ENCODE measurements around the gene RPL22. TPM values are rescaled to one million over a fixed set of nuclear protein-coding genes. Genes with fewer than 3 reads are reported as not detected.
A peak's percentile ranks its signal among the peaks of the same experiment; 100 is the strongest.

The RPL22 gene
- 601 TPM for total RNA-seq (ENCODE audit: unreplicated experiment)
- long read RNA-seq, transcript RPL22-206 (3 exons, 2,279 nt) = minor isoform, 87 of 705 reads
- long read RNA-seq, transcript RPL22-201 (4 exons, 2,078 nt) = major isoform, 577 of 705 reads
- long read RNA-seq, partial matches to known transcripts = 1 of 705 reads
- long read RNA-seq, other reads (novel, unspliced or antisense) = 40 of 705 reads

DNA sequence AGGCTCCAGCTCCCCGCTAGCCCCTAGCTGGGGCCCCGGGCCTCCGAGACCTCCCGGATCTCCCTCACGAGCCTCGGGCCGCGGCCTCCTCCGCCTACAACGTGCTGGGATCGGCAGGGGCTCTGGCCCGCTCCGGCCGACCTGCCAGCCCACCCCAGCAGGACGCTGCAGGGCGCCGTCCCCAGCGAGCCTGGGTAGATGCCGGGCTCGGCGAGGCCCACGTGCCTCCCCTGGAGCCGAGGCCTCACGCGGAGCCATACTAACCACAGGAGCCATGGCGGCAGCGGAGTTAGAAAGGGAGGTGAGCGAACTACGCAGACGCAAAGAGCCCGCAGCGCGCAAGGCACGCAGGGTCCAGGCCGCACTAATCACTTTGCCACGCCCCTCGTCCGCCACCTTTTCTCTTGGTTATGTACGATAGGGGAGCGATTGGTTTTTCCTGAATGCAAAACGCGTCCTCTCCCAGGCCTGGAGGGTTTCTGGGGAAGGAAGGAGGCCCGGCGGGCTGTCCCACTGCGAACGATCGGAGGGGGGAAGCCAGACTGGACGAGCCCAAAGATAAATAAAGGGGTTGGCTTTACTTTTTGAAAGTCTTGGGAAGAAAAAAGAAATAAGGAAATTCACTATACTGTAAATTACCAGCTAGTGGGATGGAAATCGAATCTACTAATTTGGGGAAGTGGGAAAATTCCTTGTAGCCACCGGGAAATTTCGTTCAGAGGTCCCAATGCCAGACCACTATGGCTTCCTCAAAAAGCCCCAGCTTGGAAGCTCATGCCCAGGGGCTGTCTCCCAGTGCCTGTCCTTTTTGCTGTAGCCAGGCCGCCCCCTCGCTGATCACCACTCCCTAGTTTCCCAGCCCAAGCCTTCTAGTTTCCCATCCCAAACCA, at the start of gene RPL22:
RPL22 (minus strand) TSS at position 298 of the 890 bp plus-strand sequence; CDS start at position 276, 22 bp downstream.
- TF ChIP-seq, protein P1, sequence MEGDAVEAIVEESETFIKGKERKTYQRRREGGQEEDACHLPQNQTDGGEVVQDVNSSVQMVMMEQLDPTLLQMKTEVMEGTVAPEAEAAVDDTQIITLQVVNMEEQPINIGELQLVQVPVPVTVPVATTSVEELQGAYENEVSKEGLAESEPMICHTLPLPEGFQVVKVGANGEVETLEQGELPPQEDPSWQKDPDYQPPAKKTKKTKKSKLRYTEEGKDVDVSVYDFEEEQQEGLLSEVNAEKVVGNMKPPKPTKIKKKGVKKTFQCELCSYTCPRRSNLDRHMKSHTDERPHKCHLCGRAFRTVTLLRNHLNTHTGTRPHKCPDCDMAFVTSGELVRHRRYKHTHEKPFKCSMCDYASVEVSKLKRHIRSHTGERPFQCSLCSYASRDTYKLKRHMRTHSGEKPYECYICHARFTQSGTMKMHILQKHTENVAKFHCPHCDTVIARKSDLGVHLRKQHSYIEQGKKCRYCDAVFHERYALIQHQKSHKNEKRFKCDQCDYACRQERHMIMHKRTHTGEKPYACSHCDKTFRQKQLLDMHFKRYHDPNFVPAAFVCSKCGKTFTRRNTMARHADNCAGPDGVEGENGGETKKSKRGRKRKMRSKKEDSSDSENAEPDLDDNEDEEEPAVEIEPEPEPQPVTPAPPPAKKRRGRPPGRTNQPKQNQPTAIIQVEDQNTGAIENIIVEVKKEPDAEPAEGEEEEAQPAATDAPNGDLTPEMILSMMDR (IDR thresholded peaks at IDR 0.05; ENCODE audit: unreplicated experiment) = no peak
- DNase-seq (ENCODE audit: low spot score) = peak; percentile 93
- Mint-ChIP-seq H3K36me3 (ENCODE audit: low read depth, unreplicated experiment) (peaks cover 13% of the 10 kb centered on the region), H3K9me3 (ENCODE audit: unreplicated experiment) (no peaks in the 10 kb centered on the region), H3K4me3 (ENCODE audit: unreplicated experiment) (peak within 1 kb of the TSS; percentile 94), H3K4me1 (ENCODE audit: unreplicated experiment) (peaks cover 25% of the 10 kb centered on the region), H3K27me3 (ENCODE audit: unreplicated experiment) (peaks cover 3% of the 10 kb centered on the region), H3K27ac (ENCODE audit: unreplicated experiment) (peak within 1 kb of the TSS; percentile 95)

DNA sequence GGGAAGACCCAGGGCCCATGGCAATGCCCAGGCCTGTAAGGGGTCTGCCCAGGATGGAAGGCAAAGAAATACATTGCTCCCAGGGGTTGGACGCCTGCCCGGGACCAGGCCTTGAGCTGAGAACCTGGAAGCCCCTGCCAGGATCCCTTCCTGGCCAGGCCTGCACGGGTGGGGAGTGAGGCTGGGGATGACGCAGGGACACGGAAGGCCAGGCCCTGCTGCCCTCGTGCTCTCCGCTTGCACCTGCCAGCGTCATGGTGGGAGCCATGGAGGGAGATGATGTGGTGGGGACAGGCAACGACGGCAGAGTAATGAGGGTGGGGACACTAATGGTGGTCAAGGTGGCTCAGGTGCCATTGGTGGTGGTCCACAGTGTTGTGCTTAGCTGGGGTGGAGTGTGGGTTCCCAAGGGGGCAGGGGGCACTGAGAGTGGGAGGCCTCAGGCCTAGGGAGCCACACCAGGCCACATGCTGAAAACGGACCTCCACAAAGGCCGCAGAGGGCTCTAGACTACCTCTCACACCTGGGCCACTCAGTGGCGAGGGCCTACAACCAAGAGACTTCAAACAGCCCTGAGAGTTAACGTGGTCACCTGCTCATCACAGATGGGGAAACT, 48.9 kb upstream of the RPL22 start:
- H3K27ac Mint-ChIP-seq (ENCODE audit: unreplicated experiment) = no peak overlapping the region
- no peak overlapping the region for H3K4me3 Mint-ChIP-seq (ENCODE audit: unreplicated experiment)
- DNase-seq (ENCODE audit: low spot score) = no peak
- H3K4me1 Mint-ChIP-seq (ENCODE audit: unreplicated experiment) = no peaks in the 10 kb centered on the region
- TF ChIP-seq, protein P1 (IDR thresholded peaks at IDR 0.05; ENCODE audit: unreplicated experiment) = no peak
- H3K36me3 Mint-ChIP-seq (ENCODE audit: low read depth, unreplicated experiment) = no peaks in the 10 kb centered on the region
- peaks cover 25% of the 10 kb centered on the region for H3K27me3 Mint-ChIP-seq (ENCODE audit: unreplicated experiment)
- H3K9me3 Mint-ChIP-seq (ENCODE audit: unreplicated experiment) = no peaks in the 10 kb centered on the region

DNA sequence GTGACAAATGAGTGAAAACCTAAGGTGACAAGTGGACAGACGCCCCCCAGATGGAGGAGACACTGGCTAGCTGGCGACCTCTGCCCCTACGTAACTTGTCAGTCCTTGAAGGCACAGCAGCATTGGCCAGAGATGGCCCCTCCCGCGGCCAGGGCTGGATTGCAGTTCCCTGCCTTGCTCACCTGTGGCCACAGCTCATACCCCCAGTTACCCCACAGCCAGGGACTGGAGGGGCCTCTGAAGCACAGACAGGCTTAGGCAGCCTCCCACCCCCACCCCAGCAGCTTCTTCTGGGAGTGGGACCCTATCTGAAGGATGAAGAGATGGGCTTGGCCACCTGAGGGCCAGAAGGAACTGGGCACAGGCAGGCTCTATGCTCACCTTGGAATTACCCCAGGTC, 48.3 kb upstream of the RPL22 start:
- Mint-ChIP-seq H3K9me3 (ENCODE audit: unreplicated experiment) (no peaks in the 10 kb centered on the region), H3K27me3 (ENCODE audit: unreplicated experiment) (peaks cover 25% of the 10 kb centered on the region), H3K4me3 (ENCODE audit: unreplicated experiment) (no peak overlapping the region), H3K27ac (ENCODE audit: unreplicated experiment) (no peak overlapping the region), H3K36me3 (ENCODE audit: low read depth, unreplicated experiment) (no peaks in the 10 kb centered on the region), H3K4me1 (ENCODE audit: unreplicated experiment) (no peaks in the 10 kb centered on the region)
- TF ChIP-seq, protein P1 (IDR thresholded peaks at IDR 0.05; ENCODE audit: unreplicated experiment) = no peak
- DNase-seq (ENCODE audit: low spot score) = no peak

DNA sequence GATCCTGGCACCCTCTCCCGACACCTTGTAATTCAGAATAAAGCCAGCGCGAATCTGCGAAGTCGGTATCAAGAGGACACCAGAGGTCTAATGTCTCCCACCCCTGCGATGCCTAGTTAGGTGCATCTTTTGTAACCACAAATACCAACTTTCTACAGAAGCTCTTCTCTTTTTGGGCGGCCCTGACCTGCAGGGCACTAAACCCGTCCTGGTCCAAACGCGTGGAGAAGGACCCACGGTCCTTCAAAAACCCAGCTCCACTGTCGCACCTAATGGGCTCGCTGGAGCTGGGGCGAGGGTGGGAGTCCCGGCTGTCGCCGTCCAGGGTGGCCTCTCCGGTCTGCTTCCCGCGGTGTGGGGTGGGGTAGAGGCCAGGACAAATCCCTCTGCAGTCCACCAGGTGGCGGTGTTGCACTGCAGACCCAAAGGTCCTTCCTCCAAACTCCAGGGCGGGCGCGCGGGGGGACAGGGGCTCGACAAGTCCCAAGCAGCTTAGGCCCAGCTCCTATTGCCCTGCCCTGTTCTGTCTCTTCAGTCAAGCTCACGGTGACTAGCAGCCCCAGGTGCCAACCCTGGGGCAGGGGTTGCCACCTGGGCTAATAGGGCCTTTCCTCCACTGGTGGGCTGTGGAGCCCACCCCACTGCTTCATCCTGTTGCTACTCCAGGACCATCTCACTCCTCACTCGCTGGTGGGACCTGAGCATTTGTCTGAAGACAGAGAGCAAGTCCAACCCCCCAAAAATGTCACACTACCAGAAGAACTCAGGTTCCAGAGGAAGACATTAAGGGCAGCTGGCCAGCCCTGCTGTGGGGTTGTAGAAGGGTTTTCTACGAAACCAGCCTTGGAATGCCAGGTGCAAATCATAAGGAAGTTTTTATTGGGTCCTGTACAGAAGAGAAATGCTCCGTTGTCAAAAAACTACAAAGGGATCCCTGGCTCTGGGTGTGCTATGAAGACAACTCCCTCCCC, 47.4 kb upstream of the RPL22 start:
- Mint-ChIP-seq H3K9me3 (ENCODE audit: unreplicated experiment) (no peaks in the 10 kb centered on the region), H3K36me3 (ENCODE audit: low read depth, unreplicated experiment) (no peaks in the 10 kb centered on the region), H3K4me3 (ENCODE audit: unreplicated experiment) (no peak overlapping the region), H3K27ac (ENCODE audit: unreplicated experiment) (no peak overlapping the region), H3K4me1 (ENCODE audit: unreplicated experiment) (no peaks in the 10 kb centered on the region), H3K27me3 (ENCODE audit: unreplicated experiment) (peaks cover 23% of the 10 kb centered on the region)
- TF ChIP-seq, protein P1 (IDR thresholded peaks at IDR 0.05; ENCODE audit: unreplicated experiment) = peak; percentile 98
- DNase-seq (ENCODE audit: low spot score) = peak; percentile 90

Data from endothelial cell (in vitro differentiated cells).